GM21390 (cell line): ENCODE results near the gene TNFRSF14.
"Not testable (repeated sequence)": the region's sequence is repeated elsewhere in the genome, so short reads cannot be mapped to it uniquely, and the experiment has no call there.

Experiments
- ATAC-seq: cut with Tn5 transposase; IDR thresholded peaks from one replicate; pipeline ENCODE4 v1.9.1; 2021; ENCODE audit not compliant: unreplicated experiment

TNFRSF14 gene

DNA sequence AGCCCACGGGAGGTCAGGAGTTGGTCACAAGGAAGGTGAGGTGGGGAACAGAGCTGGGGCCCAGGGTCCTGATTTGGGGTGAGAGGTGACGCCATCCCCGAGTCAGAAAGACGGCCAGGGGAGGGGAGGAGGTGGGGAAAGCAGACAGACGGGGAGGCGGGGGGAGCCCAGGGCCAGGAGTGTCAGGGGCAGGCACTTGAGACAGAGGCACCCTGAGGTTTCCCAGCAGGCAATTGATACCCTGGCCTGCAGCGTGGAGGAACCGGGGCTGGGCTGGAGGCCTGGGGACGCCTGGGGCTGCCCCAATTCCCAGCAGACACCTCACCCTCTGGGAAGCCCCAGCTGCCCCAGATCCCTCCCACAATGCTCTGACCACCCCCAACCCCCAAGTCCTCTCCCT lies 3.1 kb upstream of the TNFRSF14 start:
- ATAC-seq = not testable (repeated sequence)

DNA sequence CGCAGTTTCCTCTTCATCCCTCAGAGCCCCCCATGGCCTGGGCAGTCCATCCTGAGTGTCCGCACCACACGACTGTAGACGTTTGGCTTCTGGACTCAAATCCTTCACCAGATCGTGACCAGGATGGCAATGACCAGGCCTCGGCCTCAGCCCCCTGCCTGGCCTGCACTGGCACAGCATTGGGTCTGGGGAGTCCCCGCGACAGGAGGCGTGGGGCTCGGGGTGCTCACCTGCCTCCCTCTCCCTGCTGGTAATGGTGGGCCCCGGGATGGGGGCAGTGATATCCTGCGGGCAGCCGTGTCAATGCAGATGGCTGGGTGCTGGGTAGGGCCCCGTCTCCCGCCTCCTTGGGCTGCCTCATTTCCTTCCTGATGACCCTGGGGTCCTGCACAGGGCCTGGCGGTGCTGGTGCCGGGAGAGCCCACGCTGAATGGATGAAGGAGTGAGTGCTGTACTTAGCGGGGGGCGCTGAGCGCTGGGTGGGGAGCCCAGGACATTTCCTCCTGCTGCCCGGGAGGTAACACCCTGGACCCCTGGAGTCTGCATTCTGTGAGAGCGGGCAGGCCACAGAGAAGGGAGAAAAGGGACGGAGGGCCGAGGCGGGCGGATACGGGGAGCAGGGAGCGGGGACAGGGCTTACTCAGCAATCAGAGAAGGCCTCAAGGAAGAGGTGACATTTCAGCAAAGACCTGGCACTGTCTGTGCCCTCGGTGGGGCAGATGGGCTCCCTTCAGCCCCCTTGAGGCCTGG lies 2.1 kb upstream of the TNFRSF14 start:
- ATAC-seq = no peak

DNA sequence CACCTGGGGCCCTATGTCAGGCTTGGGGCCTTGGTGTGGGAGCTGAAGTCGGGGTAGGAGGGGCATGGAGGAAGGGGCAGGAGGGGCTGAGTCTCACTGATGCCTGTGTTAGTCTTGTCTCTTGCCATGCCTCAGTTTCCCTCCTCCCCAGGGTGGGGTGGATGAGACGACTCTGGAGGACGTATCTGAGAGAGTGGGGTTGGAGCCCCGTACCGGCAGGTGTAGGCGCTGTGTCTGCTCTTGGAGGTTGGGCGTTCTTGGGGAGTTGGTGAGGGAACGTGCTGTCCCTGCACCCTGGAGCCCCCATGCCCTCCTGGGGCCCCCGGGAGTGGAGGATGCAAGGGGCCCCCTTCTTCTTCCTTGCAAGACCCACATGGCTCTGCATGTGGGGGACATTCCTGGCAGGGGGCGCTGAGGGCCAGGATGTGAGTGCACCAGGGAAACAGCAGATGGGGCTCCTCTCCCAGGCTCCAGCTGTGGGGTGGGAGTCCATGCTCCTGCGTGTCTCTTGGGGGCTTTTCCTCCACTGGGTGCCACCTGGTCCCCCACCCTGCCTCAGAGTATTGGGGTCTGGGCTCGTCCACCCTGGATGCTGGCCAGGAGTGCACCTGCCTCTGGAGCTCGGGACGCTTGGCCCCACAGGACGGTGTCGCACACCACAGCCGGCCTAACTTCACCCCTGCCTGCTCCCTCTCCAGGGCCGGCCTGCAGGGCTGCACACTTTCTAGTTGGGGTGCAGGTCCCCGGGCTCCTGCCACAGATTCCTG lies 1.4 kb upstream of the TNFRSF14 start:
- no peak for ATAC-seq

DNA sequence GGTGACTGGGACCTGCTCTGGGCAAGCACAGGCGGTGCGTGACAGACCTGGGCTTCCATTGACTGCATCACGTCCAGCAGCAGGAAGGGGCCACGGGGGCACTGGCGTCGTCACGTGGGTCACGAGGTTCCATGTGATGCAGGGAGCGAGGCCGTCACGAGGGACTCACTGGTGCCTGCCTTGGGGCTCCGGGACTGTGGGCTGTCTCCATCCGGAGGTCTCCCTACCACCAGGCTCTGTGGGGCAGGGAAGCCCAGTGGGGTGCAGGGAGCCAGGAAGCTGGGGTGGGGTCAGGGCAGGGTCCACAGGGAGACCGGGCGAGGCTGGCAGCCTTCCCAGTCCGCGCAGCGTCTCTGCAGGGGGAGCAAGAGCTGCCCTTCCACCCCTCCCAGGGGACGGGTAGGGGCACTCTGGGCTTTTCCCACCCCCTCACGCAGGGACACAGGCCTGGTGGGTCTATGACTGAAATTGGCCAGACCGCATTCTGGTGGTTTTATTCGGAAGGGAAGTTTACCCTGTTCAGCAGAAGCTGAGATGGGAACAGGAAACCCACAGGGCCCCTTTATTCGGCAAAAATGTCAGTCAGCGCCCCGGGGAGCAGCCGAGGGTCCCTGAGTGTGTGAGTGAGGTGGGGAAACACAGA lies 416 bp upstream of the TNFRSF14 start:
- peak; percentile 32 for ATAC-seq

DNA sequence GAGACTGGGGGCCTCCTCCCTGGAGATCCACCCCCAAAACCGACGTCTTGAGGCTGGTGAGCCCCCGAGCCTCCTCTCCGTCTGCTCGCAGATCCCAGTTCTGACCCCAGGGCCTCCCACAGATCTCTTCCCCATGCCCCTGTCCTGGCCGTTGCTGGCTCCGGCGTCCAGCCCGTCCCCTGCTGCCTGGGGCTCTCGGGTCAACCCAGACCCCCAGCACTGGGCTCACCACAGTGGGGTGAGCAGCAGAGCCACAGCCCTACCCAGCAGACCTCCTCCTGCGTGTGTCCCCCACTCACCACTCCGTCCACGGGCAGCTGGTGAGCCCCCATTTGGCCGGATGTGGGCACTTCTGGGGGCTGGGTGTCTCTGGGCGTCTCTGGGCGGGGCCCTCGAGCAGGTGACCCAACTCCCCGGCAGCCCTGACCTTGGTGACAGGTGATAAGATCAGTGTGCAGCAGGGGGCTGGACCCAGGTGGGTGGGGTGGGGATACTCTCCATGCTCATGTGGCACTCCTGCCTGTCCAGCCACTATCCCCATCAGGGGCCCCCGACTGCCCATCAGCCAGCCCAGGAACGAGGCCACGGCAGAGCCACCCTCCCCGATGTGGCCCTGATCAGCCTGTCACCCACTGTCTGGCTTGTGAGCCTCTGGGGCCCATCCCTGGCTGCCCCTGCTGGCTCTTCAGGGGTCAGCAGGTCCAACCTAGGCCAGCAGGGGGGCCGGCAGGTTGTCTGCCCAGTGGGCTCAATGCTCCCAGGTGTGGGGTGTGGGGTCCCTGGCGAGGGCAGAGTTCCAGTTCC lies 709 bp downstream of the TNFRSF14 start:
- peak; percentile 20 for ATAC-seq

DNA sequence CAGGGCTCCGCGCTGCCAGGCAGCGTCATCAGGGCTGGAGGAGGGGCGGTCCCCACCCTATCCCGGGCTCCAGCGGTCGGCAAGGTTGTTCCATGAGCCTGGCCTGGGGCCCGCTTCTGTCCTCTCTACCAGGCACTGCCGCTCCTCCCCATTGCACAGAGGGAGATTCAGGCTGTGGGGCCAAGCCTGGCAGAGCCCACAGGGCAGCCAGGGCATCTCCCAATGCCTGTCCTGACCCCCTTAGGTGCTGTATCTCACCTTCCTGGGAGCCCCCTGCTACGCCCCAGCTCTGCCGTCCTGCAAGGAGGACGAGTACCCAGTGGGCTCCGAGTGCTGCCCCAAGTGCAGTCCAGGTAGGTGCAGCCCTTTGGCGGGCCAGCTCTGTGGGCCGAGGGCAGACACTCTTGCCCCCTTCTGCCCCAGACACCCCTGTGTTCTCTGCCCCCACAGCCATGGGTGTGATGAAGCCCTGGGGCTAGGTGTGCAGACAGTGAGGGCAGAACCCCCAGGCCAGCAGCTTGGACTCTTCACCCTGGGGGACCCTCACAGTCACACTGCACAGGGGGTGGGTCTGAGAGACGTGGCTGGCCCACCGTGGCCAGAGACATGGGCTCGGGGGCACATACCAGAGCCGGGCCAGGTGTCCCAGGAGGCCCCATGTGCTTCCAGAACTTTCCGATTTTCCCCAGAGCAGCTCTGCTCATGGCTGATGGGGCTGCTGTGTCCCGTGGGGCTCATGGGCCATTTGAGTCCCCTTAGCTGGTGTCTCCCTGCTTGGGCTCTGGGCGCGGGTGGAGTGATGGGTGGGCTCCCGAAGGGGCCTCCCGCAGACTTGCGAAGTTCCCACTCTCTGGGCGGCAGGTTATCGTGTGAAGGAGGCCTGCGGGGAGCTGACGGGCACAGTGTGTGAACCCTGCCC lies 1.6 kb downstream of the TNFRSF14 start:
- no peak for ATAC-seq

DNA sequence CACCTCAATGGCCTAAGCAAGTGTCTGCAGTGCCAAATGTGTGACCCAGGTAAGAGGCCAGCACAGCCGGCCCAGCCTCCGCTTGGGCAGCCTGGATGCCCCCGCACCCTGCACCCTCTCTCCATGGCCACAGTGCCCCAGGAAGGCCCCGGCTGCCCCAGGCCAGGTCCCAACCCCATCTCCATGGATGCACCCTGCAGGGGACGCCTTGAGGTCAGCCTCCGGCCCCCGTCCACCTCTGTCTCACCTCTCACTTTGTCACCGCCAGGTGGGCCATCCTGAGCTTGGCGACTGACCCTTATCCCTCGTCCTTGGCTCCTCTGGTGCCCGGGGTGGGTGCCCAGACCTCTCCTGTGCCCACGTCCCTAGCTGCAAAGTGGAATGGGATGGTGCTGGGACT lies 2.2 kb downstream of the TNFRSF14 start:
- ATAC-seq = no peak

DNA sequence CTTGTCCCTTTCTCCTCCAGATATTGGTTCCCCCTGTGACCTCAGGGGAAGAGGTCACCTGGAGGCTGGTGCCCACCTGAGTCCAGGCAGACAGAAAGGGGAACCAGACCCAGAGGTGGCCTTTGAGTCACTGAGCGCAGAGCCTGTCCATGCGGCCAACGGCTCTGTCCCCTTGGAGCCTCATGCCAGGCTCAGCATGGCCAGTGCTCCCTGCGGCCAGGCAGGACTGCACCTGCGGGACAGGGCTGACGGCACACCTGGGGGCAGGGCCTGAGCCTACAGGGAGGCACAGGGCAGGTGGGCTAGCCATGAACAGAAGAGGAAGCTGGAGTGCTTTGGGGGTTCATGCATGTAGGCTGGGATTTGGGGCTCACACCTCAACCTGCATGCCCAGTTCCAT lies 2.7 kb downstream of the TNFRSF14 start:
- ATAC-seq = no peak

DNA sequence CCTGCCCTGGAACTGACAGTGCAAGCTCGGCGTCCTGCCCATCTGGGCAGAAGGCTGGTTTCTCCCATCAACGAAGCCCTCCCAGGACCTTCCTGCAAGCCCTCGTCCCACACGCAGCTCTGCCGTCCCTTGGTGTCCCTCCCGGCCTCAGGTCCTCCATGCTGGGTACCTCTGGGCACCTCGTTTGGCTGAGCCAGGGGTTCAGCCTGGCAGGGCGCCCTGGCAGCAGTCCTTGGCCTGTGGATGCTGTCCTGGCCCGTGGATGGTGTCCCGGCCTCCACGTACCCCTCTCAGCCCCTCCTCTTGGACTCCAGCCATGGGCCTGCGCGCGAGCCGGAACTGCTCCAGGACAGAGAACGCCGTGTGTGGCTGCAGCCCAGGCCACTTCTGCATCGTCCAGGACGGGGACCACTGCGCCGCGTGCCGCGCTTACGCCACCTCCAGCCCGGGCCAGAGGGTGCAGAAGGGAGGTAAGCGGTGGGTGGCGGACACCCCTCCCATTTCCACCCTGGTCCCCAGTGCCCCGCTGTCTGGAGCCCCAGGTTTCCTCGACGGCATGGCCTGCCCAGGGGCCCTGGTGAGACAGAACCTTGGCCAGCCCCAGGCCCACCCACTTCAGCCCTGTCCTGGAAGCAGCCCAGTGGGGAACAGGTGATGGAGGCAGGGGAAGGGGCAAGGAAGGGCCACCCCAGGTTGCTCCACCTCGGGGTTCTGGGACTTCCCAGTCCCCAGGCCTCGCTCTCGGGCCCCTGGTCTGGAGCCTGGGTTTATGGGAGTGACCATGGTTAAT lies 3.5 kb downstream of the TNFRSF14 start:
- ATAC-seq = no peak

DNA sequence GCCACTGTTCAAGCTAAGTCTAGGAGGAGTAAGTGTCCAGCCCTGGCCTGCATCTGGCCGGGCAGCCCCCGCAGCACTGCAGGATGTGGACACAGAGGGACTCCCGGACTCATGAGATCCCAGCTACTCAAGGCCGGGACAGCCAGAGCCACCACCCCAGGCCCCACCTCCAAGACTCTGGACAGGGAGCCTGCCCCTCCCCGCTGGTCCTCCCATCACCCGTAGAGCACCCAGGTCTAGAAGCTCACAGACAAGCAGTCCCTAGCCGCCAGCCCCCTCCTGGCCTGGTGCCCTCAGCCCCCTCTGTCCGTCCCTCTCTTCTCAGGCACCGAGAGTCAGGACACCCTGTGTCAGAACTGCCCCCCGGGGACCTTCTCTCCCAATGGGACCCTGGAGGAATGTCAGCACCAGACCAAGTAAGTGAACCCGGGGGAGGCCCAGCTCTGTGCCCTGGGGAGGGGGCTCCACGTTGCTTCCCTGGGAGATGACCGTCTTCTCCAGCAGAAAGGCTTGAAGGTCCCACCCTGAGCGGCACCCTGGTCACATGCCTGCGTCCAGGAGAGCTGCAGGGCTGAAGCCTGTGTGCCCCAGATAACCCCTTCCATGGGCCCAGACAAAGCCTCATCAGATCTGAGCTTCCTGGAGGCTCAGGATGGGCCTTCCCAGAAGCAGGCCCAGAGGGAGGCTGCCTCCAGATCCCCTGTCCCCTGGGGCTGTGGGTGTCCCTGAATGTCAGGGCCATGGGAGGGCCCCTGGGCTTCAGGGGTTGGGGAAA lies 4.3 kb downstream of the TNFRSF14 start:
- no peak for ATAC-seq

DNA sequence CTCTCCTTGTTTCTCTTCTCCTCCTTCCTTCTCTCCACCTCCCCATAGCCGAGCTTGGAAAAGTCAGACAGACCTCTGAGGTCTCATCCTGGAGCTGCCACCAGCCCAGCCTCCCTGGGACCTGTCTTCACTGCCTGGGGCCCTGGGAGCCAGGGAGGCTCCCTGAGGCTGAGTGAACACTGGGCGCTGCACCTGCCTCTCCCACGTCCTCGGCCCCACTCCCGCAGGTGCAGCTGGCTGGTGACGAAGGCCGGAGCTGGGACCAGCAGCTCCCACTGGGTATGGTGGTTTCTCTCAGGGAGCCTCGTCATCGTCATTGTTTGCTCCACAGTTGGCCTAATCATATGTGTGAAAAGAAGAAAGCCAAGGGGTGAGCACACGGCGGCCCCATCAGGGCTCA lies 5.3 kb downstream of the TNFRSF14 start:
- ATAC-seq = no peak

DNA sequence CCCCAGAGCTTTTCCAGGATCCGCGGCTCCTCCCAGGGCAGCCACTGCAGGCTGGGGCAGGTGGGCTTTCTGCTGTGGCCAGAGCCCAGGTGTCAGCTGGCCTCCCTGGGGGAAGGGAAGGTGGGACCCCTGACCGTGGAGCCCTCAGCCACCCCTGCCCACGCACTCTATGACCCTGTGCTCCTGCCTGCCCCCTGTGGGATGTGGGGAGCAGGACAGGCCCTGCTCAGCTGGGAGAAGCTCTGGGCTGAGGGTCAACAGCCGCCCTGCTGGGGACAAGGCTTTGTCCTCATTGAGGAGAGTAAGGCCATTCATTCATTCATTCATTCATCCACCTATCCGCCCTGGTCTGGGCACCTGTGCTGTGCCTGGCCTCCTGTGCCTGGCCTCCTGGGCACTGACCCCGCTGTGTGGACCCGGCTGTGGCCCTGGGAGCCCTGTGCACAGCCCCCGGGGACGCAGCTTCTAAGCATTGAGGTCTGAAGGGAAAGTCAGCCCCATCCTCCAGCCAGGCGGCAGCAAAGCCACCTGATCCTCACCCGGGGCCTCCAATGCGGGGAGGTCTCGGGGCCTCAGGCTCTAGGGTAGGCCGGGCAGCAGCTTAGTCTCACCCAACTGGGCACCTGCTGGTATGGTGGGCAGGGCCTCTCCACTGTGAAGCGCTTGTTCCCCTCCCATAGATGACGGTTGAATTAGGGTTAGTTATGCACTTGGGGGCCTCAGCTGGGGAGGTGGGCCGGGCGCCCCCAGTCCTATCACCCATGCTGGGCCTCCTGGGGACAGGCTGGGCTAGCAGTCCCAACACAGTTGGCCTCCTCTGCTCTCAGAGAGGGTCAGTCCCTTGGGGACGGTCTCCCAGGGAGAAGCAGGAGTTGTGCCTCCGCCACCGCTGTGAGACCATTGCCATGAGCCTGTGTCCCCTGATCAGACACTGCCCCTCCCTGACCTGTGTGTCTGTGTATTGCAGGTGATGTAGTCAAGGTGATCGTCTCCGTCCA lies 6.0 kb downstream of the TNFRSF14 start:
- no peak for ATAC-seq

DNA sequence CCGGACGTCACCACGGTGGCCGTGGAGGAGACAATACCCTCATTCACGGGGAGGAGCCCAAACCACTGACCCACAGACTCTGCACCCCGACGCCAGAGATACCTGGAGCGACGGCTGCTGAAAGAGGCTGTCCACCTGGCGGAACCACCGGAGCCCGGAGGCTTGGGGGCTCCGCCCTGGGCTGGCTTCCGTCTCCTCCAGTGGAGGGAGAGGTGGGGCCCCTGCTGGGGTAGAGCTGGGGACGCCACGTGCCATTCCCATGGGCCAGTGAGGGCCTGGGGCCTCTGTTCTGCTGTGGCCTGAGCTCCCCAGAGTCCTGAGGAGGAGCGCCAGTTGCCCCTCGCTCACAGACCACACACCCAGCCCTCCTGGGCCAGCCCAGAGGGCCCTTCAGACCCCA lies 7.0 kb downstream of the TNFRSF14 start:
- no peak for ATAC-seq

DNA sequence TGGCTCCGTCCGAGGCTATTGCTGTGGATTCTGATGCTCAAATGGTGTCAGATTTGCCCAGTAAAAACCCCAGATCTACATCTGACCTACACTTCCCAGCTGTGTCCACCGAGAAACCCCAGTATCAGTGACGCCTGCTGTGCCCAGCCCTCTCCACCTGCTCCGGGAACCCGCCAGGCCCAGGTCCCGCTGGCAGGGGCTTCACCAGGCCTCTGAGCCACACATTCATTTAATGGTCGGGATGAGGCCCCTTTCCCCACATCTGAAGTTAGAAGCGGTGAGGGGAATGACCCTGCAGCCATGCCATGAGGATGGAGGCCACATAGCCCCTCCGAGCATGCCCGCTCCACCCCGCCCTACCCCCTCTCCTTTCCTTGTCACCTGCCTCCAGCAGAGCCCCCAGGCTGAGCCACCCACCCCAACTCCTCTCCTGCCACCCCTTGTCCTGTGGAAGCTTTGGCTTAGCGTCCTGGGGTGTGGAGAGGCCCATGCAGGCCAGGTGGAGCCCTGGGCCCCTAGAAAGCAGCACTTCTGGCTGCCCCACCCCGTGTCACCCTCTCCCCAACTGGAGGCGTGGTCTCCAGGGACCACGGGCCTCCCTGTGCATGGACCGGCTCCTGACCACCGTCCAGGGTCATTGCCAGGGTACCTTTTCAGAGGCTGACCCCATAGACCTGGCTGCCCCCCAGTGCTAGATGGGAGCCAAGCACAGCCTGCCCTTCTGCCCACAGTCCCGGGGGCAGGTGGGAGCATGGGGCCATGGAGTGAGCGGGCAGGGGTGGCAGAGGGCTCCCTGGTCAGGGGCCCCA lies 8.0 kb downstream of the TNFRSF14 start:
- ATAC-seq = no peak

DNA sequence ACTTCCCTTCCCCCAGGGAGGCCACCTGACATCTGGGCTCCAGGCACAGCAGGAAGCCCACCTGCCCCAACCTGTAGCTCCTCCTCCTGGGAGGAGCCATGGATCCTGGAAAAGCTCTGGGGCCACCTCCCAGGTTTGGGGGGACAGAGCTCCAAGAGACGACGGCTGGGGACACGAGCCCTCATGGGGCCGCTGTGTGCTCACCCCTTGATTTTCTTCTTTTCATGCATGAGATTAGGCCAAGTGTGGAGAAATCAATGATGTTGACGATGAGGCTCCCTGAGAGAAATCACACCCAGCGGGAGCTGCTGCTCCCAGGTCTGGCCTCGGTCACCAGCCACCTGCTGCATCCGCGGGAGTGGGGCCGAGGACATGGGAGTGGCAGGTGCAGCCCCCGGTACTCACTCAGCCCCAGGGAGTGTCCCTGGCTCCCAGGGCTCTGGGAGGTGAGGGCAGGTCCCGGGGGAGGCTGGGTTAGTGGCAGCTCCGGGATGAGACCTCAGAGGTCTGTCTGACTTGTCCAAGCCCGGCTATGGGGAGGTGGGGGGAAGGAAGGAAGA lies 8.7 kb downstream of the TNFRSF14 start:
- no peak for ATAC-seq
